ENCODE data around the gene IGSF6.

The IGSF6 gene

GRCh38 chr16:21598701-21599121 lies 53.7 kb downstream of the IGSF6 start:
- no peak for DNase-seq

GRCh38 chr16:21598206-21598605 lies 54.2 kb downstream of the IGSF6 start:
- DNase-seq = no peak

GRCh38 chr16:21597561-21598030 lies 54.8 kb downstream of the IGSF6 start:
- DNase-seq = no peak

- no peak for DNase-seq
Observed at GRCh38 chr16:21593530-21594289, 58.7 kb downstream of the IGSF6 start.

- DNase-seq = no peak
Observed at GRCh38 chr16:21592191-21592590, 60.2 kb downstream of the IGSF6 start.

- DNase-seq = peak; percentile 68
Observed at GRCh38 chr16:21590796-21591195, 61.6 kb downstream of the IGSF6 start.

- DNase-seq = peak; percentile 63
Observed at GRCh38 chr16:21590287-21590686, 62.1 kb downstream of the IGSF6 start.

GRCh38 chr16:21589551-21589950 lies 62.9 kb downstream of the IGSF6 start:
- DNase-seq = no peak
